GM12864 (cell line): ENCODE data around the gene KRIT1.

ENCODE experiments used
- DNase-seq: peaks from one replicate; pipeline ENCODE4 v3.0.0-alpha.2; 2011; ENCODE audit warnings: low read depth
- H3K4me3 ChIP-seq: 2 replicates; pipeline ENCODE4 v1.5.1; 2011; ENCODE audit warnings: mild to moderate bottlenecking, low read depth, low read length, control low read depth
- CTCF ChIP-seq: IDR thresholded peaks from 2 replicates; pipeline ENCODE4 v1.5.1; 2011; ENCODE audit warnings: low read depth, mild to moderate bottlenecking, moderate library complexity, low read length, control low read depth, inconsistent platforms; ENCODE audit errors: missing control alignments

KRIT1 gene

DNA sequence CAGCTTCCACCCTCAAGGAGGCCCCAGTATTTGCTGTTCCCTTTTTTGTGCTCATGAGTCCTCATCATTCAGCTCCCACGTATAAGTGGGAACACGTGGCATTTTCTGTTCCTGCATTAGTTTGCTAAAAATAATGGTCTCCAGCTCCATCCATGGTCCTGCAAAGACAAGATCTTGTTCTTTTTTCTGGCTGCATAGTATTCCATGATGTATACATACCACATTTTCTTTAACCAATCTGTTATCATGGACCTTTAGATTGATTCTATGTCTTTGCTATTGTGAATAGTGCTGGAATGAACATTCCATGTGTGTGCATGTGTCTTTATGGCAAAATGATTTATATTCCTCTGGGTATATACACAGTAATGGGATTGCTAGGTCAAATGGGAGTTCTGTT lies 17.0 kb downstream of the KRIT1 start:
- no peak for DNase-seq
- no peak overlapping the region for H3K4me3 ChIP-seq
- no peak for TF ChIP-seq CTCF

DNA sequence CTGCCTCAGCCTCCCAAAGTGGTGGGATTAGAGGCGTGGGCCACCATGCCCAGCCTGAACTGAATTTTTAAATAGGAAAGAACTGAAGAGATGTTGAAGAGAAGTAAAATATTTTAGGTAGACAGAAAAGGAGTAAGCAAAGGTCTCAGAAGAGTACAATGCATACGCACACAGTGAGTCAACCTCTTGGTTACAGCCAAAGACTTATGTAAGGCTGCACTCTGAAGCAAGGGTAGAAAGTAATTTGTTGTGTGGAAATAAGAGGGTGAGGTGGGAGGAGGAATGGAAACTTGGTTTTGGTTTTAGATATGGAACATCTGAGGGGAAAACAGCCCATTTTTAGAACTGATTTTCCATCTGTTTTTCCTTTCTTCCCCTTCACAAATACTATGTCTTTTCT lies 17.6 kb downstream of the KRIT1 start:
- TF ChIP-seq CTCF = no peak
- no peak overlapping the region for H3K4me3 ChIP-seq
- no peak for DNase-seq

GRCh38 chr7:92226981-92227380 lies 18.7 kb downstream of the KRIT1 start:
- no peak for DNase-seq

GRCh38 chr7:92221766-92222165 lies 23.9 kb downstream of the KRIT1 start:
- TF ChIP-seq CTCF = no peak
- H3K4me3 ChIP-seq = no peak overlapping the region
- no peak for DNase-seq

More at GRCh38 chr7:92226981-92227380, 18.7 kb downstream of the KRIT1 start:
- TF ChIP-seq CTCF = no peak
- H3K4me3 ChIP-seq = no peak overlapping the region

DNA sequence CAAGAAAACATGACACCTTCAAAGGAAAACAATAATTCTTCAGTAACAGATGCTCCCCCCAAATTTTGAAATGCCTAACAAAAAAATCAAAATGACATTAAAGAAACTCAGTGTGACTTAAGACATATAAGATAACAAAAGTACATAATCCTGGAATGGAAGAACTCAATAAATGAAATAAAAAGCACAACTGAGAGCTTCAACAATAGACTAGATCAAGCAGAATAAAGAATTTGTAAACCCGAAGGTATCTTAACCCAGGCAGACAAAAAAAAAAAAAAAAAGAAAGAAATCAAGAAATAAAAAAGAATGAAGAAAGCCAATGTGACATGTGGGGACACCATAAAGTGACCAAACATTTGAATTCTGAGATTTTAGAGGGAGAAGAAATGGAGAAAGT lies 39.0 kb downstream of the KRIT1 start:
- TF ChIP-seq CTCF = no peak

DNA sequence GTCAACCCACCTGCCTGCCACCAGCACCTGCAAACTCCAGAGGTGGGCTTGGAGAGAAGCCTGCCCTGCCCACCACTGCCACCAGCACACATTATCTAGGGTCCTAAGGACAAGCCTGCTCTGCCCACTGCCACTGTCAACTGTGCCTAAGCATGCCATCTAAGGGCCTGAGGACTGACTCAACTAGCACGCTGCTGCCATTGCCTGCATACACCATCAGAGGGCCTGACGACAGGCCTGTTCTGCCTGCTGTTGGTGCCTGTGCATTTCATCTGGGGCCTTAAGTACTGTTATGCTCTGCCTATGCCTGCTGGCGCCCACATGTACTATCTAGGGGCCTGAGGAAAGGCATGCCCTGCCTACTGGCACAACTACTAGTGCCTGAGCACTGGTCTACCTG lies 39.7 kb downstream of the KRIT1 start:
- no peak for DNase-seq
- no peak overlapping the region for H3K4me3 ChIP-seq
- no peak for TF ChIP-seq CTCF

More for the DNA sequence above, 39.0 kb downstream of the KRIT1 start:
- H3K4me3 ChIP-seq = no peak overlapping the region
- no peak for DNase-seq

DNA sequence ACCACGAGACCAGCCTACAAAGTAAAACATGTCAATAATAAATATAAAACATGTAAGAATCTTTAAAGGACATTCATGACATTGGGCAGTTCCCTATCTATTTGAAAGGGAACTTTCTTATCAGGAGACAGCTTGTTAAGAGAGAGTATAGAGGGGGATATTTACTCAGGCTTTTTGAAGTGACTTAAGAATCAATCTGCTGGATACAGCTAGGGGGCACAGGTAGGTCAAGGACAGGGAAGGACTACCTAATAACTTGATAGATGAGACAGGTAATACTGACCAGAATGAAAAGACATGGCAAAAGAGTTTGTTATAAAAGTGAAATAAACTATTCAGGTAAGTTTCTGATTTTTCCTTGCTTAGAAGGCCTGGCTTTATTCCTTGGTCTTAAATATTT lies 44.9 kb downstream of the KRIT1 start:
- TF ChIP-seq CTCF = peak; percentile 11
- H3K4me3 ChIP-seq = no peak overlapping the region

More for the DNA sequence above, 44.9 kb downstream of the KRIT1 start:
- no peak for DNase-seq
